SU-DHL-6 (cell line): ENCODE measurements around the gene GSTO1.

Experiments used
- CTCF ChIP-seq: fragments of 200-600 bp; sonication (generic); IDR thresholded peaks from one replicate; pipeline ENCODE4 v1.5.1; 2017; ENCODE audit warnings: antibody characterized with exemption, mild to moderate bottlenecking, low read length, moderate library complexity; ENCODE audit not compliant: insufficient read depth, poor library complexity, severe bottlenecking
- EZH2phosphoT487 ChIP-seq: fragments of 200-600 bp; sonication (generic), shearing (Covaris generic); conservative IDR thresholded peaks from 2 replicates; pipeline ENCODE4 v1.6.1; 2018; ENCODE audit warnings: mild to moderate bottlenecking, antibody characterized with exemption, low read length, moderate library complexity, mixed read lengths

GRCh38 chr10:104208730-104209129 is 46.0 kb upstream of the GSTO1 start:
- TF ChIP-seq CTCF: no peak
- no peak for TF ChIP-seq EZH2phosphoT487
